KG1 (cell line): Measurements from ENCODE around the gene ASIP.

Experiments
- DNase-seq: peaks from one replicate; lab custom pipeline; 2025; lab: John Stamatoyannopoulos, UW

Gene ASIP

GRCh38 chr20:34311118-34312023, 70.1 kb downstream of the ASIP start:
- DNase-seq = no peak

GRCh38 chr20:34312024-34312460, 70.8 kb downstream of the ASIP start:
- DNase-seq = no peak

- peak; percentile 70 for DNase-seq
Observed at GRCh38 chr20:34312544-34313217, 71.5 kb downstream of the ASIP start.

GRCh38 chr20:34315236-34315635, 74.0 kb downstream of the ASIP start:
- DNase-seq = no peak

- DNase-seq = no peak
Observed at GRCh38 chr20:34316196-34316814, 75.1 kb downstream of the ASIP start.
